Tibial artery (tissue), 4 donors: ENCODE results near the gene KREMEN2.

Experiments used
- DNase-seq, 2 donors: peaks; one replicate each; pipeline ENCODE4 v3.0.0-alpha.2; 2019
- H3K27ac ChIP-seq, 2 donors: fragments of 200-600 bp; sonication (generic) in 1 of 2; 1 replicate in 1 of 2; 2 replicates in 1 of 2; pipeline ENCODE4 v1.5.1; 2018 to 2019; ENCODE audit warnings: mild to moderate bottlenecking in 1 of 2
- H3K27me3 ChIP-seq, 2 donors: fragments of 200-600 bp; sonication (generic) in 1 of 2; one replicate each; pipeline versions ENCODE4 v1.5.1 to v1.6.0; 2016 to 2019
- H3K36me3 ChIP-seq, 3 donors: fragments of 200-600 bp; sonication (generic) in 2 of 3; one replicate each; pipeline ENCODE4 v1.5.1; 2016 to 2019; ENCODE audit warnings: mild to moderate bottlenecking in 2 of 3
- H3K4me1 ChIP-seq, 4 donors: fragments of 200-600 bp; sonication (generic) in 2 of 4; 1 replicate in 3 of 4; 2 replicates in 1 of 4; pipeline ENCODE4 v1.5.1; 2016 to 2019
- H3K4me3 ChIP-seq, 2 donors: fragments of 200-600 bp; sonication (generic) in 1 of 2; 1 replicate in 1 of 2; 2 replicates in 1 of 2; pipeline ENCODE4 v1.5.1; 2018 to 2019; ENCODE audit warnings: mild to moderate bottlenecking in 2 of 2
- H3K9me3 ChIP-seq, 3 donors: fragments of 200-600 bp; sonication (generic) in 1 of 3; one replicate each; pipeline ENCODE4 v1.5.1; 2016 to 2019
- intact Hi-C: fragments of 100-400 bp; cut with DNase I; formaldehyde crosslinking; loops from one replicate; pipeline ENCODE4 v1.15.0; 2023; ENCODE audit warnings: low total_unique reads
- TF ChIP-seq, protein P1 (sequence below), 2 experiments: fragments of 200-600 bp in 1 of 2; fragments of 450-650 bp in 1 of 2; IDR thresholded peaks; one replicate each; pipeline ENCODE4 v1.5.1; 2017 to 2019; ENCODE audit warnings: antibody characterized with exemption in 2 of 2, mild to moderate bottlenecking in 1 of 2, moderate library complexity in 1 of 2

KREMEN2 gene

DNA sequence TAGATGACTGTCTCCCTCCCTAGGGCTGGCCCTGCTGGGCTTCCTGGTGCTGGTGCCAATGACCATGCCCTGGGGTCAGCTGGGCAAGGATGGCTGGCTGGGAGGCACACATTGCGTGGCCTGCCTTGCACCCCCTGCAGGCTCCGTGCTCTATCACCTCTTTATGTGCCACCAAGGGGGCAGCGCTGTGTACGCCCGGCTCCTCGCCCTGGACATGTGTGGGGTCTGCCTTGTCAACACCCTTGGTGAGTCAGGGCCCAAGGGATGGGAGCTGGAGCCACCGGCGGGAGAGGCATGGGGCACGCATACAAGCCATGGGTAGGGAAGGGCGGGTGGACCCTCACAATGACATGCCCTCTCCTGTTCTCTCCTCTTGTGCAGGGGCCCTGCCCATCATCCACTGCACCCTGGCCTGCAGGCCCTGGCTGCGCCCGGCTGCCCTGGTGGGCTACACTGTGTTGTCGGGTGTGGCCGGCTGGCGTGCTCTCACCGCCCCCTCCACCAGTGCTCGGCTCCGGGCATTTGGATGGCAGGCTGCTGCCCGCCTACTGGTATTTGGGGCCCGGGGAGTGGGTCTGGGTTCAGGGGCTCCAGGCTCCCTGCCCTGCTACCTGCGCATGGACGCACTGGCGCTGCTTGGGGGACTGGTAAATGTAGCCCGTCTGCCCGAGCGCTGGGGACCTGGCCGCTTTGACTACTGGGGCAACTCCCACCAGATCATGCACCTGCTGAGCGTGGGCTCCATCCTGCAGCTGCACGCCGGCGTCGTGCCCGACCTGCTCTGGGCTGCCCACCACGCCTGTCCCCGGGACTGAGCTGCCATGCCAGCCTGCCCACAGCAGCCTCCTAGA is 7.3 kb downstream of the KREMEN2 start:
- DNase-seq: no peak
- TF ChIP-seq, protein P1, sequence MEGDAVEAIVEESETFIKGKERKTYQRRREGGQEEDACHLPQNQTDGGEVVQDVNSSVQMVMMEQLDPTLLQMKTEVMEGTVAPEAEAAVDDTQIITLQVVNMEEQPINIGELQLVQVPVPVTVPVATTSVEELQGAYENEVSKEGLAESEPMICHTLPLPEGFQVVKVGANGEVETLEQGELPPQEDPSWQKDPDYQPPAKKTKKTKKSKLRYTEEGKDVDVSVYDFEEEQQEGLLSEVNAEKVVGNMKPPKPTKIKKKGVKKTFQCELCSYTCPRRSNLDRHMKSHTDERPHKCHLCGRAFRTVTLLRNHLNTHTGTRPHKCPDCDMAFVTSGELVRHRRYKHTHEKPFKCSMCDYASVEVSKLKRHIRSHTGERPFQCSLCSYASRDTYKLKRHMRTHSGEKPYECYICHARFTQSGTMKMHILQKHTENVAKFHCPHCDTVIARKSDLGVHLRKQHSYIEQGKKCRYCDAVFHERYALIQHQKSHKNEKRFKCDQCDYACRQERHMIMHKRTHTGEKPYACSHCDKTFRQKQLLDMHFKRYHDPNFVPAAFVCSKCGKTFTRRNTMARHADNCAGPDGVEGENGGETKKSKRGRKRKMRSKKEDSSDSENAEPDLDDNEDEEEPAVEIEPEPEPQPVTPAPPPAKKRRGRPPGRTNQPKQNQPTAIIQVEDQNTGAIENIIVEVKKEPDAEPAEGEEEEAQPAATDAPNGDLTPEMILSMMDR (IDR thresholded peaks at IDR 0.05): no peak
- Histone ChIP-seq H3K27me3 (peaks cover 7 to 51% of the 10 kb centered on the region in 2 donors), H3K36me3 (no peaks in the 10 kb centered on the region), H3K4me1 (peaks cover 0 to 43% (median 29%) of the 10 kb centered on the region in 4 donors), H3K9me3 (no peaks in the 10 kb centered on the region), H3K27ac (no peak overlapping the region), H3K4me3 (no peak overlapping the region)
- intact Hi-C loops: no loop called here

DNA sequence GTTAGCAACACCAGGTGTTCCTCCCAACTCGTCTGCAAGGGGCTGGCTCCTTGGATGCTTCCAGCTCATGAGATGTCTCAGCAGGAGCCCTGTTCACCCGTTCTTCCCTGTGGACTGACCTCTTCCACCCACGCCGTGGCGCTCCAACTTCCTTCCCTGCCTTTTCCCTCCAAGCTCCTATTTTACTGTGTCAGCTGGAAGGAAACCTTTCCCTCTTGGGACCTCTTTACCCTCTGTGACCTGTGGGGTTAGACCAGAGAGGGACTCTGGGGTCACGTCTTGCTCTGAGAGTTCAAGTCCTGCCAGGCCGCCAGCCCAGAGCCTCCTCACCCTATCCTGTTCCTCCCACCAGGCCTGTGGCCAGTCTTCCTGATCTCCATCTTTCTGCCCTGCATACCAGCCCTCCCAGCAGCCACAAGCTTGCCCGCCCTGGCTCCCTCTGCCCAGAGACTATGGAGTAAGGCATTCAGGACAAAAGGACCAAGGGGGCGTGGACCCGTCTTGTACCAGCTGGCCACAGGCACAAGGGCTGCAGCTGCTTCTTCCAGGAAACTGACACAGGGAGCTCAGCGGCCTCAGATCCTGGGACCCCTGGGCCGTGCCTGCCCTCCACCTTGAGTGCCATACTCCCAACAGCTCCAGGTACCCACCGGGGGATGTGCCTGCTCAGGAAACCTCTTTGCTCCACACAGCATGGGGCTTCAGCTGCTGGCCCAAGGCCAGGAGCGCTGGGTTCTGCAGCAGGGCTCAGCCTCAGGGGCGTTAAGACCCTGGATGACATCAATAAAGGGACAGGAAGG is 8.1 kb downstream of the KREMEN2 start:
- Histone ChIP-seq H3K4me1 (peaks cover 0 to 35% (median 22%) of the 10 kb centered on the region in 4 donors), H3K27ac (no peak overlapping the region), H3K4me3 (no peak overlapping the region), H3K36me3 (no peaks in the 10 kb centered on the region), H3K27me3 (peaks cover 3 to 49% of the 10 kb centered on the region in 2 donors), H3K9me3 (no peaks in the 10 kb centered on the region)
- intact Hi-C loops: no loop called here
- DNase-seq: no peak
- TF ChIP-seq, protein P1 (IDR thresholded peaks at IDR 0.05): no peak

GRCh38 chr16:2973093-2973492 is 9.0 kb downstream of the KREMEN2 start:
- H3K9me3 ChIP-seq: no peaks in the 10 kb centered on the region
- H3K27ac ChIP-seq: no peak overlapping the region
- no peaks in the 10 kb centered on the region for H3K36me3 ChIP-seq
- intact Hi-C loops: no loop called here
- no peak overlapping the region for H3K4me3 ChIP-seq
- H3K4me1 ChIP-seq: peaks cover 0 to 26% (median 20%) of the 10 kb centered on the region in 4 donors
- TF ChIP-seq, protein P1 (IDR thresholded peaks at IDR 0.05): no peak
- no peak for DNase-seq
- peaks cover 0 to 46% of the 10 kb centered on the region in 2 donors for H3K27me3 ChIP-seq

DNA sequence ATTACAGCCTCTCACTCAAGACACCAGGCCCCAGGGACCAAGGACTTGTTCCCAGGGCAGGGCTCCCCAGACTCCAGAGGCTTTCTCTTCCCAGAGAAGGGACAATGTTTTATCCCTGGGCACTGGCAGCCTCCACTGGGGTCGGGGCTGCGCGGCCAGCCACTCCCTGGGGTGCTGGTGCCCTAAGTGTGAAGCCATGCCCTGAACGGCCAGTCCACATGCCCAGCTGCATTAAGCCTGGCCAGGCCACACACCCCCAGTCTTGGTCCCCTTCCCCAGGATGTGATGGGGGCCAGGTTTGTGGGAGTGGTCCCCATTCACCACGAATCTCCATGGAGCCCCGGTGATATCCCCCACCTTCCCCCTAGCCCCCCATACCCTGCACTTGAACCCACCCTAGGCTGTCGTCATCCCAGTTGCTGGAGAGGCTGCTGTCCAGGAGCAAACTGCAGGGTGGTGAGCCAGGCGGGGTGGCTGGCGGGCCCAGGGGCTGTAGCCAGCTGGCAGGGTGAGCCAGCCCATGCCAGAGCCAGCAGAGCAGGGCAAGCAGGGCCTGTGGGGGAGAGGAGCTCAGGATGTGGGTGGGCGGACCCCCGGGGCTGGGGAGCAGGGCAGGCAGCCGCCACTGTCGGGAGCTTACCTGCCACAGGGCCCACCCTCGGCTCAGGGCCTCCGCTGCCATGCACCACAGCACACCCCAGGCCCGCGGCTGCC is 9.7 kb downstream of the KREMEN2 start:
- no peak overlapping the region for H3K27ac ChIP-seq
- intact Hi-C loops: no loop called here
- H3K4me1 ChIP-seq: peaks cover 0 to 19% (median 13%) of the 10 kb centered on the region in 4 donors
- no peaks in the 10 kb centered on the region for H3K9me3 ChIP-seq
- no peak overlapping the region for H3K4me3 ChIP-seq
- H3K27me3 ChIP-seq: peaks cover 0 to 47% of the 10 kb centered on the region in 2 donors
- no peaks in the 10 kb centered on the region for H3K36me3 ChIP-seq
- TF ChIP-seq, protein P1 (IDR thresholded peaks at IDR 0.05): no peak
- no peak for DNase-seq

- no peak for DNase-seq
- H3K36me3 ChIP-seq: no peaks in the 10 kb centered on the region
- H3K27ac ChIP-seq: no peak overlapping the region
- H3K9me3 ChIP-seq: no peaks in the 10 kb centered on the region
- peaks cover 0 to 13% (median 9%) of the 10 kb centered on the region in 4 donors for H3K4me1 ChIP-seq
- H3K27me3 ChIP-seq: peaks cover 0 to 51% of the 10 kb centered on the region in 2 donors
- no peak overlapping the region for H3K4me3 ChIP-seq
- intact Hi-C loops: no loop called here
- TF ChIP-seq, protein P1 (IDR thresholded peaks at IDR 0.05): no peak
These were observed 10.4 kb downstream of the KREMEN2 start for GRCh38 chr16:2974319-2975056.
